Hematopoietic multipotent progenitor cell treated with erythropoietin and hydrocortisone succinate and interleukin-3 and kit ligand, for 6 days (in vitro differentiated cells): Measurements from ENCODE around the gene SLC19A1.

Experiments used
- DNase-seq: peaks from one replicate; pipeline ENCODE4 v3.0.0-alpha.2; 2015

SLC19A1 gene

GRCh38 chr21:45463871-45464270, 78.4 kb downstream of the SLC19A1 start:
- DNase-seq, result no peak

- DNase-seq, result no peak
These were observed 80.4 kb downstream of the SLC19A1 start for GRCh38 chr21:45461806-45462341.

GRCh38 chr21:45461369-45461750, 80.9 kb downstream of the SLC19A1 start:
- DNase-seq, result no peak

- DNase-seq, result no peak
These were observed 81.5 kb downstream of the SLC19A1 start for GRCh38 chr21:45460611-45461368.

GRCh38 chr21:45460011-45460565, 82.2 kb downstream of the SLC19A1 start:
- DNase-seq, result no peak

GRCh38 chr21:45459171-45460010, 82.8 kb downstream of the SLC19A1 start:
- DNase-seq, result no peak

GRCh38 chr21:45458281-45459170, 83.7 kb downstream of the SLC19A1 start:
- no peak for DNase-seq

- no peak for DNase-seq
These were observed 84.4 kb downstream of the SLC19A1 start for GRCh38 chr21:45457832-45458172.

GRCh38 chr21:45457161-45457831, 84.9 kb downstream of the SLC19A1 start:
- DNase-seq, result no peak

GRCh38 chr21:45456584-45457160, 85.6 kb downstream of the SLC19A1 start:
- DNase-seq, result no peak

- no peak for DNase-seq
These were observed 86.3 kb downstream of the SLC19A1 start for GRCh38 chr21:45455674-45456583.

- peak; percentile 38 for DNase-seq
These were observed 87.1 kb downstream of the SLC19A1 start for GRCh38 chr21:45454926-45455673.

GRCh38 chr21:45454060-45454925, 87.9 kb downstream of the SLC19A1 start:
- DNase-seq, result no peak

GRCh38 chr21:45453308-45453950, 88.8 kb downstream of the SLC19A1 start:
- DNase-seq, result no peak

GRCh38 chr21:45452696-45453307, 89.4 kb downstream of the SLC19A1 start:
- no peak for DNase-seq

GRCh38 chr21:45451771-45452182, 90.5 kb downstream of the SLC19A1 start:
- DNase-seq, result no peak

GRCh38 chr21:45451091-45451740, 91.0 kb downstream of the SLC19A1 start:
- DNase-seq, result no peak
